Epithelial cell of prostate (primary cell): ENCODE results near the gene MRPL10.

ENCODE experiments used
- DNase-seq: peaks from one replicate; pipeline ENCODE4 v3.0.0-alpha.2; 2011; ENCODE audit warnings: low read depth, low spot score
- H3K27ac ChIP-seq: fragments of 450-650 bp; 2 replicates; pipeline ENCODE4 v1.5.1; 2017; ENCODE audit warnings: mild to moderate bottlenecking

The MRPL10 gene

DNA sequence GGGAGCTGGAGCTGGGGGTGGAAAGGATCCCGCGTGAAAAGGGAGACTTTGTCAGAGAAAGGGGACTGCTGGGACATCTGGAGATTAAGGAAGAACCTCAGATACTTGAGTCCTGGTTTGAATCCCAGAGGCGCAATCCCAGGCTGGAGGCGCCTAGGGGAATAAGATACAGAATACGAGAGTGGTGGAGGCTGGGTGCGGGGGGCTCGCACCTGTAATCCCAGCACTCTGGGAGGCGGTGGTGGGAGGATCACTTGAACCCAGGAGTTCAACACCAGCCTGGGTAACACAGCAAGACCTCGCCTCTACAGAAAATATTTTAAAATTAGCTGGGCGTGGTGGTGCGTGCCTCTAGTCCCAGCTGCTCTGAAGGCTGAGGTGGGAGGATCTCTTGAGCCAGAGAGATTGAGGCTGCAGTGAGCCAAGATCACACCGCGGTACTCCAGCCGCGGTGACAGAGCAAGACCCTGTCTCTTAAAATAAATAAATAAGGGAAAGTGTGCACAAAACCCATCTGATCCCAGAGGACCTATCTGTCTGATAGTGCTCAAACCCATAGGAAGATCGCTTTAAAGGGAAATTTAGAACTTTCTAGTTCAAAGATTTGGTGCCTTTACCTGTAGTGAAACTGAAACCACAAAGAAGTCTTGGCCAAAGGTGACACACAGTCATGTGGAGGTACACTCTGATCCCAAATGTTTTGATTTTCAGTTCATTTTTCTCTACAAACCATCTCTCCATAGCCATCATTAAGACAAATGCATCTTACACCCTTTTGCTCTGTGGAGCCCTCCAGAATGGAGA lies 10.3 kb upstream of the MRPL10 start:
- no peak for DNase-seq
- no peak overlapping the region for H3K27ac ChIP-seq

DNA sequence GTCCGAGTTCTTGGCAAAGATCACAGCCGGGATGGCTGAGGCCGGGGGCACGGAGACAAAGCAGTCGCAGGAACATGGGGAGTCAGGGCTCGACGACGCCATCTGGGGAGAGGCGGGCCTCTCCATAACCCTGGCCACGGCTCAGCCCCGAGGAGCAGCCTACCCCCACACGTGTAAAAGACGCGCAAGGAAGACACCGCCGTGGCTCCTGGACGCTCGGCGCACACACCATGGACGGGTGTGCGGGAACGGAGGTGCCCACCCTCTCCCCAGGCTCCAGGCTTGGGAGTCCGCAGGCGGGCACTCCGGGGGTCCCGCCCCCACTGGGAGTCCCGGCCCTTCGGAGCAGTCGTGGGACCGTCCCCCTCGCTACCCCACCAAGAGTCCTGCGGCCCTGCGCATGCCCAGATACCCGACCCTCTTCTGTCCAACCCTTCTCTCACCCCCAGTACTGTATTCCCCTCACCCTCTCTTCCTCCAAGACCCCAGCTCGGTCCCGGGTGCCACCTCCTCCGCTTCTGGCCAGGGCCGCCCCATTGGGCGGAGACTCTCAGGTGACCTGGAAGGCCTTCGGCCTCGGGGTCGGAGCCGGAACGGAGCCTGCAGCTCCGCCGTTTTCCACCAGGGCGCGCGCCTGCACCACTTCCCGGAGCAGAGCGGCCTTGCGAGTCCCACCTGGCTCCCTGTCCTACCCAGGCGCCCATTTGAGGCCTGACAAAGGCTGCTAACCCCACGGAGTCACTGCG lies 9.6 kb upstream of the MRPL10 start, which contains the start of gene SCRN2:
TSS of gene SCRN2 (minus strand) at position 532 of the 746 bp plus-strand sequence. CDS start at position 102, 430 bp downstream.
- no peak within 1 kb of the TSS for H3K27ac ChIP-seq
- DNase-seq: no peak

GRCh38 chr17:47840001-47840741 lies 8.8 kb upstream of the MRPL10 start:
- H3K27ac ChIP-seq: no peak overlapping the region
- no peak for DNase-seq

- no peak overlapping the region for H3K27ac ChIP-seq
Observed at GRCh38 chr17:47839071-47839470, 7.7 kb upstream of the MRPL10 start.

DNA sequence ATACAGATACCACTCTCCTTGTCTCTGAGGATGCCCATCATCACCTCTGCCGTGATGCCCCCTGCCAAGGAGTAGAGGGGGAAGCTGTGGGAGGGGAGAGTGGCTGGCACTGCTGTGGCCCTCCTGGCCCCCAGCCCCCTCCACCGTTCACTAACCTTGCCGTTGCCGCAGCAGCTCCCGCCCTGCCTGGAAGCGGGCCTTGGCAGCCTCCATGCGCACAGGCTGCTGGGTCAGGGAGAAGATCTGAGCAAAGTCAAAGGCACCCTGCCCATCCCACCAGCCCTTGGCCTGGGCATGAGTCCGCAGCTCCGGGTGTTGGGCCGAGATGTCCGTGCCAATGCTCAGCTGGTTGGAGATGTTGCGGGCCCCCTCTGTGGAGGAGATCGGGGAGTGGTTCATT lies 7.3 kb upstream of the MRPL10 start:
- no peak for DNase-seq
- H3K27ac ChIP-seq: no peak overlapping the region

More at GRCh38 chr17:47839071-47839470, 7.7 kb upstream of the MRPL10 start:
- DNase-seq: no peak

DNA sequence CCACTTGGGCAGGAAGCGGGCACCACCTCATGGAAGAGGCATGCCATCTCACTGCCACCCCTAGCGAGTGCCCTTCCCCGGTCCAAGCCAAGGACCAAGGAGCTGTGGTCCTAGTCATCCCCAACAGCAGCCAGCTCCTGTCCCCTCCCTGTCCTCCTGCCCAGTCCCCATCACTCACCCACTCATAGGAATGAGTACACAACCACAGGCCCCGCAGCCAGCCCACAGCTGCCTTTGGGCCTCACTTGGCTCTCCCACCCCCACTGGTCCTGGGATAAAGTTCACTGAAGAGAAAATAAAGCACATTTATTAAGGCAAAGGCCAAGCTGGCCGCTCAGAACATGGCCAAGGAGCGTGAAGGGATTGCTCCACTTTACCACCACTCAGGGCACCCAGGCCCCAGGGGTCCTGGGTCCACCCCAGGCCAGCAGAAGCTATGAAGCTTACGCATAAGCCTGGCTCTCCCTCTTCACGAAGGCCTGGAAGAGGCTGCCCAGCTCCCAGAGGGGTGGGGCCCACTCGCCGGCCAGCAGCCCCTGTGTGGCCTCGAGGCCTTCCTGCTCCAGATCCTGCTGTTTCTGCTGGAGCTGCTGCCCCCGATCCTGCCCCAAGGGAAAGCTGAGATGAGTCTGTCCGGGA lies 6.2 kb upstream of the MRPL10 start:
- H3K27ac ChIP-seq: no peak overlapping the region
- DNase-seq: no peak

DNA sequence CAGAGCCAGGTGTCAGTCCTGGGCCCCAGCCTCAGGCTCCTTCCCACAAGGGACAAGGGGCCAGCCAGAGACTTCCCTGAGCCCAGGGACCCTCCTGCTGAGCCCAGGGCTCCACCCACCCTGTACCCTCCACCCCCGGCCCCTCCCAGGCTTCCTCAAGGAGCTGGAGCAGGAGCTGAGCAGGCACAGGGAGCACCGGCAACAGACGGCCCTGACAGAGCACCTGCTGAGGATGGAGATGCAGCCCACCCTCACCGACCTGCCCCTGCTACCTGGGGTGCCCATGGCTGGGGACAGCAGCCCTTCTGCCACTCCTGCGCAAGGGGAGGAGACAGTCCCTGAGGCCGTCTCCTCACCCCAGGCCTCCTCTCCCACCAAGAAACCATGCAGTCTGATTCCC lies 5.3 kb upstream of the MRPL10 start:
- DNase-seq: no peak
- no peak overlapping the region for H3K27ac ChIP-seq

GRCh38 chr17:47834756-47835155 lies 3.4 kb upstream of the MRPL10 start:
- no peak for DNase-seq
- H3K27ac ChIP-seq: no peak overlapping the region

DNA sequence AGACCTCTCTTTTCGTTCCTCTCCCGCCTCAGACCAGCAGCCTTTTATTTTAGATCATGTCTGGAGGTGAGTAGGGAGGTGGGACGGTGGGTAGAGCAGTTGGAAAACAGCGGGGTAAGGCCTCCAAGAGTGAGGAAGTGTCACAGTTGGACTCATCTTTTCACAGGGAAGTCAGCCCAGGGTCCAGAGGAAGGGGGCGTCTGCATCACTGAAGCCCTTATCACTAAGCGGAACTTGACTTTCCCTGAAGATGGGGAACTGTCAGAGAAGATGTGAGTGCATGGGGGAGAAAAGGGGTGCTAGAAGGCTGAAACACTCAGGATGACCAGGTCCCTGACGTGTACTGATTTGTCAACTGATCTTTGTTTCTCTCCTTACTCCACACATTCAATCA lies 590 bp upstream of the MRPL10 start:
- DNase-seq: no peak

DNA sequence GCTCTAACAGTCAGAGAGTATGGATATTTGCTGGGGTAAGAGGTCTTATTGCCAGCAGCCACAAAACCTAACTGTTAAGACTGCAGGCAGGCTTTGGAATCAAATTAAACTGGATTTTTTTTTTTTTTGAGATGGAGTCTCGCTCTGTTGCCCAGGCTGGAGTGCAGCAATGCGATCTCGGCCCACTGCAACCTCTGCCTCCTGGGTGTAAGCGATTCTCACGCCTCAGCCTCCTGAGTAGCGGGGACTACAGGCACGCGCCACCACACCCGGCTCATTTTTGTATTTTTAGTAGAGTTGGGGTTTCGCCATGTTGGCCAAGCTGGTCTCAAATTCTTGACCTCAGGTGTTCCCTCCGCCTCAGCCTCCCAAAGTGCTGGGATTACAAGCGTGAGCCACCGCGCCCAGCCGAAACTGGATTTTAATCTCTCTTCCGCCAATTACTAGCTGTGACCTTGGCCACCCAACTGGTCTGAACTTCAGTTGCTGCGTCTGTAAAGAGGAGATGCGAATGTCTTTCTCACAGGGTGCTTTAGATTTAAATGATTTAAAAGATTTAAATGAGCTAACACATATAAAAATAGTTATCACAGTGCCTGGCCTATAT lies 842 bp downstream of the MRPL10 start:
- no peak for DNase-seq
- peak overlapping the region; percentile 66 for H3K27ac ChIP-seq

More for the DNA sequence above, 590 bp upstream of the MRPL10 start:
- H3K27ac ChIP-seq: no peak overlapping the region

- DNase-seq: no peak
- H3K27ac ChIP-seq: no peak overlapping the region
Observed at GRCh38 chr17:47829870-47830269, 1.5 kb downstream of the MRPL10 start.

GRCh38 chr17:47823519-47823918 lies 7.8 kb downstream of the MRPL10 start:
- DNase-seq: no peak
- no peak overlapping the region for H3K27ac ChIP-seq

DNA sequence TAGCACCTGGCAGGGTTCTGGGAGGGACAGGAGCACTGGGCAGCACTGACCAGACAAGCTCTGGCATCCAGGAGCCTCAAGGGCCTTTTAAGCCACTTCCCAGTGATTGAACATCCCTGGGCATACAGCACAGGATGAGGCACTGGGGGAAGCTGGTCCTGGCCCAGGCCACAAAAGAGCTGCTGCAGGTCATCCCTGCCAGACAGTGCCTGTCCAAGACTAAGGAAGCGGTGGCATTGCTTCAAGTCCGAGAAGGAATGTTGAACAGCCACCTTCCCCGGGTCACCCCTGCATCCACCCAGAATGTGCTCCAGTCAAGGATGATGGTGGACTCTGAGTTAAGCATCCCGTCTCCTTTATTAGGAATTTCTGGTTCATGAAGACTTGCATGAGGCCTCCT lies 8.6 kb downstream of the MRPL10 start:
- DNase-seq: no peak
- no peak overlapping the region for H3K27ac ChIP-seq

GRCh38 chr17:47821424-47822391 lies 9.6 kb downstream of the MRPL10 start, which contains the start of gene OSBPL7:
Gene OSBPL7, minus strand, starts transcription at chr17:47821794. Its CDS starts 1,516 bp downstream, at chr17:47820278.
- H3K27ac ChIP-seq: no peak within 1 kb of the TSS
- no peak for DNase-seq

- no peak overlapping the region for H3K27ac ChIP-seq
Observed at GRCh38 chr17:47821031-47821423, 10.3 kb downstream of the MRPL10 start.

DNA sequence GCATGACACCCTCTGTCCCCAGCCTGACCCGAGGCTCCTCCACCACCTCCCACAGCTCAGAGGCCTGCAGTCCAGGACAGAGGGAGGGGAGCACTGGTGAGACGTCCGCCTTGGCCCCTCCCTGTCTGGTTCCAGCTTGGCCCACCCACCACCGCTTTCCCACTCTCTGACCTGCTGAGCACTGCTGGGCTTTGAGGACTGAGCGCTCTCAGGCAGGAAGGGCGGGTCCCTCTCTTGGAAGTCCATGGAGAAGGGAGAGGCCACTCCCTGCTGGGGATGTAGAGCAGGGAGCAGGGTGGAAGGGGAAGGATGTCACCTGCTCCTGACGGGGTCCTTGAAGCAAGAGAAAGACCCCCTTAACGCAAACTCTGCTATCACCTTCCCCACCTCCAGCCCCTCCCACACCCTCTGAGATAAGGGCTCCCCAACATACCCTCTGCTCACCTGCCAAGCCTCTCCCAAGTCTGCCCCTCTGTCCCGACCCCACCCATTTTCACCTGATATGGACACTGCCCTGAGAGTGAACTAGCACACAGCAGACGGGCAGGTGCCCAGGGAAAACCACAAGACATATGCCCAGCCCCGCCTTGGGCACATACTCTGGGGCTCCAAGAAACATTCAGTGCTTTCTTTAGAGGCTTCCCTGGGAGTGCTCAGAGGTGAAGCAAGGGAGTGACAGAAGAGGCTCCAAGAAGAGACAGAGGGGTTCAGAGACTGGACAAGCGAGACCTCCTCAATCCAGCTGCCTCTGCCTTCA lies 11.1 kb downstream of the MRPL10 start:
- no peak for DNase-seq
- no peak overlapping the region for H3K27ac ChIP-seq

More at GRCh38 chr17:47821031-47821423, 10.3 kb downstream of the MRPL10 start:
- DNase-seq: no peak

GRCh38 chr17:47819475-47819874 lies 11.9 kb downstream of the MRPL10 start:
- no peak overlapping the region for H3K27ac ChIP-seq
- no peak for DNase-seq
